Testis (tissue), 3 donors: Measurements from ENCODE around the gene NT5M. TPM values are rescaled to one million over a fixed set of nuclear protein-coding genes. Genes with fewer than 3 reads are reported as not detected.
"Not testable (repeated sequence)": the region's sequence is repeated elsewhere in the genome, so short reads cannot be mapped to it uniquely, and the experiment has no call there.

Experiments
- DNase-seq: peaks from one replicate; pipeline ENCODE4 v3.0.0-alpha.2; 2019
- H3K27ac ChIP-seq, 2 donors: fragments of 200-600 bp; sonication (generic); one replicate each; pipeline ENCODE4 v1.5.1; 2019
- H3K27me3 ChIP-seq: fragments of 200-600 bp; sonication (generic); one replicate; pipeline ENCODE4 v1.5.1; 2019
- H3K36me3 ChIP-seq: fragments of 200-600 bp; sonication (generic); one replicate; pipeline ENCODE4 v1.5.1; 2017; ENCODE audit warnings: low read depth; ENCODE audit errors: missing control alignments
- H3K4me1 ChIP-seq: fragments of 200-600 bp; sonication (generic); one replicate; pipeline ENCODE4 v1.5.1; 2019
- H3K4me3 ChIP-seq, 2 donors: fragments of 200-600 bp; sonication (generic); one replicate each; pipeline ENCODE4 v1.5.1; 2017 to 2019
- H3K9me3 ChIP-seq: fragments of 200-600 bp; sonication (generic); one replicate; pipeline ENCODE4 v1.5.1; 2017
- POLR2A ChIP-seq: fragments of 450-650 bp; IDR thresholded peaks from one replicate; pipeline ENCODE4 v1.6.1; 2017; ENCODE audit warnings: antibody characterized with exemption, mild to moderate bottlenecking, moderate library complexity
- WGBS, 2 donors: methylation state at CpG; one replicate each; pipeline ENCODE4 v1.1.5; 2018; 5-methylcytosine and 5-hydroxymethylcytosine counted together
- intact Hi-C: fragments of 100-400 bp; cut with DNase I; formaldehyde crosslinking; loops from one replicate; pipeline ENCODE4 v1.15.1; 2023; ENCODE audit warnings: low total_unique reads
- polyA plus RNA-seq: library from polyadenylated mRNA; stranded (reverse); fragments of 350-450 nt; fragmentation: Illumina TruSeq; extraction: RNeasy Lipid Tissue Mini Kit (QIAGEN cat#74804); gene quantifications from one replicate; pipeline ENCODE4 v1.2.3, GENCODE V29; 2014; ENCODE audit warnings: low read depth, low replicate concordance; ENCODE audit not compliant: insufficient read depth
- total RNA-seq, 2 donors: library from RNA; depleted of rRNA; stranded (reverse); fragments of >200 nt; gene quantifications; one replicate each; pipeline ENCODE4 v1.2.3, GENCODE V29; 2016
- TF ChIP-seq, protein P1 (sequence below), 3 experiments: fragments of 450-650 bp in 2 of 3; fragments of 200-600 bp in 1 of 3; sonication (generic) in 1 of 3; IDR thresholded peaks; one replicate each; pipeline ENCODE4 v1.5.1; 2016 to 2019; ENCODE audit warnings: antibody characterized with exemption in 3 of 3, mild to moderate bottlenecking in 2 of 3, moderate library complexity in 1 of 3

The NT5M gene
- total and polyA plus RNA-seq, 3 donors from 2014 or later = 26.1 to 47.5 (median 33.5) TPM

DNA sequence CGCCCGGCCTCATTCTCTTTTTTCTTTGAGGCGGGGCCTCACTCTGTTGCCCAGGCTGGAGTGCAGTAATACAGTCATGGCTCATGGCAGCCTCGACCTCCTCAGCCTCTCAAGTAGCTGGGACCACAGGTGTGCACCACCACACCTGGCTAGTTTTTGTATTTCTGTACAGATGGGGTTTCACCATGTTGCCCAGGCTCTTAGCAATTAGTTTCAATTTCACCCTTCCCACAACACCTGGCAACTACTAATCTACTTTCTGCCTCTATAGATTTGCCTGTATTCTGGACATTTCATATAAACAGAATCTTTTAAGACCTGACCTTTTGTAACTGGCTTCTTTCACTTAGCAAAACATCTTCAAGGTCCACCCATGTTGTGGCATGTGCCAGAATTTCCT, 8.0 kb upstream of the NT5M start:
- intact Hi-C loops = no loop called here
- TF ChIP-seq POLR2A = no peak
- TF ChIP-seq, protein P1, sequence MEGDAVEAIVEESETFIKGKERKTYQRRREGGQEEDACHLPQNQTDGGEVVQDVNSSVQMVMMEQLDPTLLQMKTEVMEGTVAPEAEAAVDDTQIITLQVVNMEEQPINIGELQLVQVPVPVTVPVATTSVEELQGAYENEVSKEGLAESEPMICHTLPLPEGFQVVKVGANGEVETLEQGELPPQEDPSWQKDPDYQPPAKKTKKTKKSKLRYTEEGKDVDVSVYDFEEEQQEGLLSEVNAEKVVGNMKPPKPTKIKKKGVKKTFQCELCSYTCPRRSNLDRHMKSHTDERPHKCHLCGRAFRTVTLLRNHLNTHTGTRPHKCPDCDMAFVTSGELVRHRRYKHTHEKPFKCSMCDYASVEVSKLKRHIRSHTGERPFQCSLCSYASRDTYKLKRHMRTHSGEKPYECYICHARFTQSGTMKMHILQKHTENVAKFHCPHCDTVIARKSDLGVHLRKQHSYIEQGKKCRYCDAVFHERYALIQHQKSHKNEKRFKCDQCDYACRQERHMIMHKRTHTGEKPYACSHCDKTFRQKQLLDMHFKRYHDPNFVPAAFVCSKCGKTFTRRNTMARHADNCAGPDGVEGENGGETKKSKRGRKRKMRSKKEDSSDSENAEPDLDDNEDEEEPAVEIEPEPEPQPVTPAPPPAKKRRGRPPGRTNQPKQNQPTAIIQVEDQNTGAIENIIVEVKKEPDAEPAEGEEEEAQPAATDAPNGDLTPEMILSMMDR (IDR thresholded peaks at IDR 0.05) = no peak
- no peaks in the 10 kb centered on the region for H3K9me3 ChIP-seq
- no peak overlapping the region for H3K4me3 ChIP-seq
- H3K4me1 ChIP-seq = no peaks in the 10 kb centered on the region
- H3K27ac ChIP-seq = no peak overlapping the region
- H3K27me3 ChIP-seq = no peaks in the 10 kb centered on the region
- 92 to 94% methylated on average over 4 of the region's 4 CpGs for WGBS, 2 donors
- DNase-seq = no peak
- no peaks in the 10 kb centered on the region for H3K36me3 ChIP-seq

DNA sequence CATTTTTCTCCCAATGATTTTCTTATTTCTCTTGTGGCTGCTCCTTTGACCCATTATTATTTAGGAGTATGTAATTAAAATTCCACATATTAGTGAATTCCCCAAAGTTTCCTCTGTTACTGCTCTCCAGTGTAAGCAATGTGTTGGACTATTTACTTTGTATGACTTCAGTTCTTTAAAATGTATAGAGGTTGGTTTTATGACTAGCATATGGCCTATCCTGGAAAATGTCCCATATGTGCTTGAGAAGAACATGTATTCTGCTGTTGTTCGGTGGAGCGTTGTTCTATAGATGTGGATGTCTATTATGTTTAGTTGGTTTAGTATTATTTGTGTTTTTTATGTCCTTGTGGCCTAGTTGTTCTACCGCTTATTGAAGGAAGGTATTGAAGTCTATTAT, 6.0 kb upstream of the NT5M start:
- no peak for TF ChIP-seq POLR2A
- TF ChIP-seq, protein P1 (IDR thresholded peaks at IDR 0.05) = no peak
- Histone ChIP-seq H3K27ac (no peak overlapping the region), H3K4me3 (no peak overlapping the region), H3K36me3 (no peaks in the 10 kb centered on the region), H3K4me1 (no peaks in the 10 kb centered on the region), H3K9me3 (no peaks in the 10 kb centered on the region), H3K27me3 (no peaks in the 10 kb centered on the region)
- intact Hi-C loops = no loop called here
- no peak for DNase-seq
- 99 to 100% methylated on average over 3 of the region's 3 CpGs for WGBS, 2 donors

DNA sequence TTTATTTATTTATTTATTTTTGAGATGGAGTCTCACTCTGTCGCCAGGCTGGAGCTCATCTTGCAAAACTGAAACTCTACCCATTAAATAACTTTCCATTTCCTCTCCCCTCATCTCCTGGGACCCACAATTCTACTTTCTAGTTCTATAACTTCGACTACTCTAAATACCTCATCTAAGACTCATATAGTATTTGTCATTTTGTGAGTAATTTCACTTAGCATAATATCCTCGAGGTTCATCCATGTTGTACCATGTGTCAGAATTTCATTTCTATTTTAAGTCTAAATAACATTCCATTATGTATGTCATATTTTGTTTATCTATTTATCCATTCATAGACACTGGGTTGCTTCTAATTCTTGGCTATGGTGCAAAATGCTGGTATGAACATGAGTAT, 5.1 kb upstream of the NT5M start:
- WGBS, 2 donors = 58 to 70% methylated on average over 3 of the region's 3 CpGs
- H3K9me3 ChIP-seq = no peaks in the 10 kb centered on the region
- no peaks in the 10 kb centered on the region for H3K27me3 ChIP-seq
- intact Hi-C loops = no loop called here
- no peak for DNase-seq
- H3K4me3 ChIP-seq = no peak overlapping the region
- TF ChIP-seq, protein P1 (IDR thresholded peaks at IDR 0.05) = no peak
- no peak for TF ChIP-seq POLR2A
- no peaks in the 10 kb centered on the region for H3K36me3 ChIP-seq
- H3K27ac ChIP-seq = no peak overlapping the region
- no peaks in the 10 kb centered on the region for H3K4me1 ChIP-seq

DNA sequence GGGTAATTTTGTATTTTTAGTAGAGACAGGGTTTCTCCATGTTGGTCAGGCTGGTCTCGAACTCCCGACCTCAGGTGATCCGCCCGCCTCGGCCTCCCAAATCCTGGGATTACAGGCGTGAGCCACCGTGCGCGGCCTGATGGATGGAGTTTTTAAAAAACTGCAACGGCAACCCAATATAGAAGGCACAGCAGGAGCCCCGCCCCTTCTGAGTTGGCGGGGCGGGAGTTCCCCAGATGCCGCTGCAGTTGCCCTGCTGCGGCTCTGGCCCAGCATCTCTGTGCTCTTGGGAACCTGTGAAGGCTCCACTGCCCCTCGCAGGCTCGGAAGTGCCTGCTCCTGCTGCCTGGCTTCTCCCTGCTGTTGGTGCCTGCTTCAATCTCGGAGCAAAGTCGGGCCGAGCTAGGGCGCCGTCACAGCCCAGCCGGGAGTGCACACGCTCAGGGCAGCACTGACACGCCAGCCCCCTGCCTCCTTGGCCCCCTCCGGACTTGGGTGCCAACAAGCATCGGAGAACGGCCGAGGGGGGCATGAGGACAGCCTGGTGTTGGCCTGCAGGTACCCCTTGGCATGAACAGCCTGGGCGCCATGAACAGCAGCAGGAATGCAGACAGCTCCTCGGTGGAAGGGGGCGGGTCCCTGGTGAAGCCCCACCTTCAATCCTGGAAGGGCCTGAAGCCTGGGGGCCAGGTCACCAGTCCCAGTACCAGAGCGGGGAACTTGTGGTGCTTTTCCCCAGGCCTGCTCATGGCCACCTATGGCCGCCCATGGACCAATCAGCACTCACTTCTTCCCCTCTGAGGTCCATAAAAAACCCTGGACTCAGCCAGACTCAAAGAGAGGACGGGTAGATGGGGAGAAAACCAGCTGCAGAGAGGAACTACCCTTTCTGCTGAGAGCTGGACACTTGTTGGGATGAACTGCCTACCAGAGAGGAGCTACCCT, 2.3 kb upstream of the NT5M start:
- peak overlapping the region; percentile 44 to 52 for H3K4me3 ChIP-seq
- H3K9me3 ChIP-seq = no peaks in the 10 kb centered on the region
- WGBS, 2 donors = 11 to 14% methylated on average over 19 to 33 of the region's 35 CpGs
- peaks cover 6% of the 10 kb centered on the region for H3K4me1 ChIP-seq
- no peaks in the 10 kb centered on the region for H3K27me3 ChIP-seq
- TF ChIP-seq POLR2A = no peak
- TF ChIP-seq, protein P1 (IDR thresholded peaks at IDR 0.05) = no peak
- peak; percentile 72 for DNase-seq
- intact Hi-C loops = no loop called here
- H3K27ac ChIP-seq = peak overlapping the region in 1 of 2 donors; percentile 24
- H3K36me3 ChIP-seq = no peaks in the 10 kb centered on the region

DNA sequence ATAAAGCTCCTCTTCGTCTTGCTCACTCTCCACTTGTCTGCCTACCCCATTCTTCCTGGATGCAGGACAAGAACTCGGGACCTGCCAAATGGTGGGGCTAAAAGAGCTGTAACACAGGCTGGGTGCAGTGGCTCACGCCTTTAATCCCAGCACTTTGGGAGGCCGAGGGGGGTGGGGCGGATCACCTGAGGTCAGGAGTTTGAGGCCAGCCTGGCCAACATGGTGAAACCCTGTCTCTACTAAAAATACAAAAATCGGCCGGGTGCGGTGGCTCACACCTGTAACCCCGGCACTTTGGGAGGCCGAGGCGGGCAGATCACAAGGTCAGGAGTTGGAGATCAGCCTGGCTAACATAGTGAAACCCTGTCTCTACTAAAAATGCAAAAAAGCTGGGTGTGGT, 1.5 kb upstream of the NT5M start:
- H3K4me3 ChIP-seq, intact Hi-C loops, H3K9me3 ChIP-seq, H3K27me3 ChIP-seq, H3K36me3 ChIP-seq, H3K4me1 ChIP-seq, DNase-seq, H3K27ac ChIP-seq: not testable (repeated sequence)
- 66 to 84% methylated on average over 7 to 11 of the region's 11 CpGs for WGBS, 2 donors
